ENCODE measurements around the gene NT5DC2.

The NT5DC2 gene

GRCh38 chr3:52555056-52555455 is 21.4 kb upstream of the NT5DC2 start:
- H3K27me3 ChIP-seq (ENCODE audit: control insufficient read depth, low read length) = no peaks in the 10 kb centered on the region
- H3K4me3 ChIP-seq (ENCODE audit: low read length) = no peak overlapping the region
- no peaks in the 10 kb centered on the region for H3K4me1 ChIP-seq (ENCODE audit: control insufficient read depth, low read length)
- no peaks in the 10 kb centered on the region for H3K9me2 ChIP-seq (replicated peaks; ENCODE audit: control insufficient read depth, low read length)
- no peak overlapping the region for H3K27ac ChIP-seq (ENCODE audit: low read depth, low read length)
- H4K20me1 ChIP-seq (ENCODE audit: control insufficient read depth, insufficient read depth, low read depth, low read length) = 0 out of 2 replicates have a peak, but pooled peaks cover 3% of the 10 kb centered on the region
- H3F3A ChIP-seq (ENCODE audit: control insufficient read depth, insufficient read depth) = peaks cover 3% of the 10 kb centered on the region; the same call in 1 of the 2 replicates
- no peak overlapping the region for H3K4me2 ChIP-seq (ENCODE audit: low read length)
- peaks cover 83% of the 10 kb centered on the region for H3K36me3 ChIP-seq (ENCODE audit: control insufficient read depth, low read length)
- TF ChIP-seq CTCF (IDR thresholded peaks at IDR 0.05; ENCODE audit: low read depth, low read length, poor library complexity, severe bottlenecking) (no peak), EZH2phosphoT487 (IDR thresholded peaks at IDR 0.05; ENCODE audit: borderline replicate concordance, low read length) (no peak)
- H3K79me2 ChIP-seq (ENCODE audit: control insufficient read depth, low read length) = no peaks in the 10 kb centered on the region
- H3K9me3 ChIP-seq (ENCODE audit: control insufficient read depth, insufficient read depth, low read length) = no peaks in the 10 kb centered on the region

- Histone ChIP-seq H3K79me2 (ENCODE audit: control insufficient read depth, low read length) (no peaks in the 10 kb centered on the region), H3K4me2 (ENCODE audit: low read length) (no peak overlapping the region), H3K27me3 (ENCODE audit: control insufficient read depth, low read length) (no peaks in the 10 kb centered on the region), H3K4me1 (ENCODE audit: control insufficient read depth, low read length) (no peaks in the 10 kb centered on the region), H3K9me2 (replicated peaks; ENCODE audit: control insufficient read depth, low read length) (no peaks in the 10 kb centered on the region), H3K4me3 (ENCODE audit: low read length) (no peak overlapping the region), H3K9me3 (ENCODE audit: control insufficient read depth, insufficient read depth, low read length) (no peaks in the 10 kb centered on the region), H3K27ac (ENCODE audit: low read depth, low read length) (no peak overlapping the region), H3K36me3 (ENCODE audit: control insufficient read depth, low read length) (peaks cover 80% of the 10 kb centered on the region), H4K20me1 (ENCODE audit: control insufficient read depth, insufficient read depth, low read depth, low read length) (0 out of 2 replicates have a peak, but pooled peaks cover 3% of the 10 kb centered on the region), H3F3A (ENCODE audit: control insufficient read depth, insufficient read depth) (peaks cover 3% of the 10 kb centered on the region; the same call in 1 of the 2 replicates)
- TF ChIP-seq EZH2phosphoT487 (IDR thresholded peaks at IDR 0.05; ENCODE audit: borderline replicate concordance, low read length) (no peak), CTCF (IDR thresholded peaks at IDR 0.05; ENCODE audit: low read depth, low read length, poor library complexity, severe bottlenecking) (no peak)
These were observed 20.5 kb upstream of the NT5DC2 start for GRCh38 chr3:52554026-52554755.

- Histone ChIP-seq H3K27me3 (ENCODE audit: control insufficient read depth, low read length) (no peaks in the 10 kb centered on the region), H3K4me1 (ENCODE audit: control insufficient read depth, low read length) (no peaks in the 10 kb centered on the region), H3K4me2 (ENCODE audit: low read length) (no peak overlapping the region), H3K79me2 (ENCODE audit: control insufficient read depth, low read length) (no peaks in the 10 kb centered on the region), H4K20me1 (ENCODE audit: control insufficient read depth, insufficient read depth, low read depth, low read length) (0 out of 2 replicates have a peak, but pooled peaks cover 3% of the 10 kb centered on the region), H3K4me3 (ENCODE audit: low read length) (no peak overlapping the region), H3K9me3 (ENCODE audit: control insufficient read depth, insufficient read depth, low read length) (no peaks in the 10 kb centered on the region), H3K36me3 (ENCODE audit: control insufficient read depth, low read length) (peaks cover 76% of the 10 kb centered on the region), H3F3A (ENCODE audit: control insufficient read depth, insufficient read depth) (peaks cover 12% of the 10 kb centered on the region; the same call in 1 of the 2 replicates), H3K27ac (ENCODE audit: low read depth, low read length) (no peak overlapping the region), H3K9me2 (replicated peaks; ENCODE audit: control insufficient read depth, low read length) (no peaks in the 10 kb centered on the region)
- TF ChIP-seq EZH2phosphoT487 (IDR thresholded peaks at IDR 0.05; ENCODE audit: borderline replicate concordance, low read length) = no peak
- no peak for TF ChIP-seq CTCF (IDR thresholded peaks at IDR 0.05; ENCODE audit: low read depth, low read length, poor library complexity, severe bottlenecking)
These were observed 18.4 kb upstream of the NT5DC2 start for GRCh38 chr3:52552089-52552488.

Measured in DOHH2 (cell line).